ENCODE measurements around the gene MAN2C1.

The MAN2C1 gene

DNA sequence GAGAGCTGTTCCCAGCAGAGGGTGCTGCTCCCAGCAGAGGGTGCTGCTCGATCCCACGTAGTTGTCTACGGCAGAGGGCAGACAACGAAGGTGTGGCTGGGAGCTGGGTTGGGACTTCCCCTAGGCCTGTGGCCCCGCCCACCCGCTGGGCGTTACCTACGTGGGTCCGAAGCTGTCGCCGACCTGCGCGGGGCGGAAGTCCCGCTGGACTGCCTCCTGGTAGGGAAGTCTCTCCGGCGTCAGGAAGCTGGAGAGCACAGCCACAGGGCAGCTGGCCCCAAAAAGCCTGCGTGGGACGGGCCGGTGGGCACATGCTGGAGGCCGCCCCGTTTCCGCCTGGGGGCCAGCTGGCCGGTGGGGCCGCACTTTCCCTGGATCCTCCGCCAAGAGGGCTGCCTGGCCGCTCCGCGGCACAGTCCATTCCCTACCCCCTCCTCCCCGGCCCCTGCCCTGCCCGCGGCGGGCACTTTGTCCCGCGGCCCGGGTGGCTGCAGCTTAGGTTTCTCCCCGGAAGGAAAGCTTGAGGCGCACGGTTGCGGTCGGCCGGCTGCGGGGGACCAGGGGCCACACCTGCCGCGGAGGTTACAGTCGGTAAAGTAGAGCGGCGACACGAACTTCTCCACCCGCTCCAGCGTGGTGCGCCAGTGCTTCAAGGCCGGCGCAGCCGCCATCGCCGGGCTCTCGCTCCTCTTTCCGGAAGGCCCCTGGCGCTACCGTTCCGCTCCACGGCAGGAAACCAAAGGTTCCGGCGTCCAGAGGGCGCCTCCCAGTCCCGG lies at the start of gene MAN2C1 (continued):
- no peak for TF ChIP-seq ZNF354C (tag by site-specific recombination; IDR thresholded peaks at IDR 0.05; ENCODE audit: borderline replicate concordance, low read depth)
- TF ChIP-seq ZNF302 (tag by site-specific recombination; IDR thresholded peaks at IDR 0.05; ENCODE audit: low read depth) = 0 out of 2 replicates have a peak, but pooled peaks have one; percentile 32
- TF ChIP-seq ZFP37 (tag by site-specific recombination; IDR thresholded peaks at IDR 0.05) = peak; percentile 100
- peak; percentile 98 for TF ChIP-seq ZSCAN30 (tag by site-specific recombination; IDR thresholded peaks at IDR 0.05)
- peak; percentile 97 for TF ChIP-seq ZNF335 (tag by site-specific recombination; conservative IDR thresholded peaks at IDR 0.05)
- no peak for TF ChIP-seq ZNF37A (tag by site-specific recombination; IDR thresholded peaks at IDR 0.05)
- TF ChIP-seq ZNF560 (tag by site-specific recombination; IDR thresholded peaks at IDR 0.05; ENCODE audit: borderline replicate concordance) = no peak
- TF ChIP-seq ZNF114 (tag by site-specific recombination; IDR thresholded peaks at IDR 0.05) = no peak
- TF ChIP-seq ZSCAN23 (tag by site-specific recombination; IDR thresholded peaks at IDR 0.05) = peak; percentile 93
- TF ChIP-seq, protein P1, sequence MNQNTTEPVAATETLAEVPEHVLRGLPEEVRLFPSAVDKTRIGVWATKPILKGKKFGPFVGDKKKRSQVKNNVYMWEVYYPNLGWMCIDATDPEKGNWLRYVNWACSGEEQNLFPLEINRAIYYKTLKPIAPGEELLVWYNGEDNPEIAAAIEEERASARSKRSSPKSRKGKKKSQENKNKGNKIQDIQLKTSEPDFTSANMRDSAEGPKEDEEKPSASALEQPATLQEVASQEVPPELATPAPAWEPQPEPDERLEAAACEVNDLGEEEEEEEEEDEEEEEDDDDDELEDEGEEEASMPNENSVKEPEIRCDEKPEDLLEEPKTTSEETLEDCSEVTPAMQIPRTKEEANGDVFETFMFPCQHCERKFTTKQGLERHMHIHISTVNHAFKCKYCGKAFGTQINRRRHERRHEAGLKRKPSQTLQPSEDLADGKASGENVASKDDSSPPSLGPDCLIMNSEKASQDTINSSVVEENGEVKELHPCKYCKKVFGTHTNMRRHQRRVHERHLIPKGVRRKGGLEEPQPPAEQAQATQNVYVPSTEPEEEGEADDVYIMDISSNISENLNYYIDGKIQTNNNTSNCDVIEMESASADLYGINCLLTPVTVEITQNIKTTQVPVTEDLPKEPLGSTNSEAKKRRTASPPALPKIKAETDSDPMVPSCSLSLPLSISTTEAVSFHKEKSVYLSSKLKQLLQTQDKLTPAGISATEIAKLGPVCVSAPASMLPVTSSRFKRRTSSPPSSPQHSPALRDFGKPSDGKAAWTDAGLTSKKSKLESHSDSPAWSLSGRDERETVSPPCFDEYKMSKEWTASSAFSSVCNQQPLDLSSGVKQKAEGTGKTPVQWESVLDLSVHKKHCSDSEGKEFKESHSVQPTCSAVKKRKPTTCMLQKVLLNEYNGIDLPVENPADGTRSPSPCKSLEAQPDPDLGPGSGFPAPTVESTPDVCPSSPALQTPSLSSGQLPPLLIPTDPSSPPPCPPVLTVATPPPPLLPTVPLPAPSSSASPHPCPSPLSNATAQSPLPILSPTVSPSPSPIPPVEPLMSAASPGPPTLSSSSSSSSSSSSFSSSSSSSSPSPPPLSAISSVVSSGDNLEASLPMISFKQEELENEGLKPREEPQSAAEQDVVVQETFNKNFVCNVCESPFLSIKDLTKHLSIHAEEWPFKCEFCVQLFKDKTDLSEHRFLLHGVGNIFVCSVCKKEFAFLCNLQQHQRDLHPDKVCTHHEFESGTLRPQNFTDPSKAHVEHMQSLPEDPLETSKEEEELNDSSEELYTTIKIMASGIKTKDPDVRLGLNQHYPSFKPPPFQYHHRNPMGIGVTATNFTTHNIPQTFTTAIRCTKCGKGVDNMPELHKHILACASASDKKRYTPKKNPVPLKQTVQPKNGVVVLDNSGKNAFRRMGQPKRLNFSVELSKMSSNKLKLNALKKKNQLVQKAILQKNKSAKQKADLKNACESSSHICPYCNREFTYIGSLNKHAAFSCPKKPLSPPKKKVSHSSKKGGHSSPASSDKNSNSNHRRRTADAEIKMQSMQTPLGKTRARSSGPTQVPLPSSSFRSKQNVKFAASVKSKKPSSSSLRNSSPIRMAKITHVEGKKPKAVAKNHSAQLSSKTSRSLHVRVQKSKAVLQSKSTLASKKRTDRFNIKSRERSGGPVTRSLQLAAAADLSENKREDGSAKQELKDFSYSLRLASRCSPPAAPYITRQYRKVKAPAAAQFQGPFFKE (tag by site-specific recombination; IDR thresholded peaks at IDR 0.05; ENCODE audit: borderline replicate concordance) = peak; percentile 97
- TF ChIP-seq, protein P2, sequence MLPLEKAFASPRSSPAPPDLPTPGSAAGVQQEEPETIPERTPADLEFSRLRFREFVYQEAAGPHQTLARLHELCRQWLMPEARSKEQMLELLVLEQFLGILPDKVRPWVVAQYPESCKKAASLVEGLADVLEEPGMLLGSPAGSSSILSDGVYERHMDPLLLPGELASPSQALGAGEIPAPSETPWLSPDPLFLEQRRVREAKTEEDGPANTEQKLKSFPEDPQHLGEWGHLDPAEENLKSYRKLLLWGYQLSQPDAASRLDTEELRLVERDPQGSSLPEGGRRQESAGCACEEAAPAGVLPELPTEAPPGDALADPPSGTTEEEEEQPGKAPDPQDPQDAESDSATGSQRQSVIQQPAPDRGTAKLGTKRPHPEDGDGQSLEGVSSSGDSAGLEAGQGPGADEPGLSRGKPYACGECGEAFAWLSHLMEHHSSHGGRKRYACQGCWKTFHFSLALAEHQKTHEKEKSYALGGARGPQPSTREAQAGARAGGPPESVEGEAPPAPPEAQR (tag by site-specific recombination; IDR thresholded peaks at IDR 0.05) = peak; percentile 75
- no peak for TF ChIP-seq ZNF621 (tag by site-specific recombination; IDR thresholded peaks at IDR 0.05)
- TF ChIP-seq ZNF416 (tag by site-specific recombination; IDR thresholded peaks at IDR 0.05) = no peak
- TF ChIP-seq, protein P3, sequence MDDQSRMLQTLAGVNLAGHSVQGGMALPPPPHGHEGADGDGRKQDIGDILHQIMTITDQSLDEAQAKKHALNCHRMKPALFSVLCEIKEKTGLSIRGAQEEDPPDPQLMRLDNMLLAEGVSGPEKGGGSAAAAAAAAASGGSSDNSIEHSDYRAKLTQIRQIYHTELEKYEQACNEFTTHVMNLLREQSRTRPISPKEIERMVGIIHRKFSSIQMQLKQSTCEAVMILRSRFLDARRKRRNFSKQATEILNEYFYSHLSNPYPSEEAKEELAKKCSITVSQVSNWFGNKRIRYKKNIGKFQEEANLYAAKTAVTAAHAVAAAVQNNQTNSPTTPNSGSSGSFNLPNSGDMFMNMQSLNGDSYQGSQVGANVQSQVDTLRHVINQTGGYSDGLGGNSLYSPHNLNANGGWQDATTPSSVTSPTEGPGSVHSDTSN (CRISPR knock-in tag; IDR thresholded peaks at IDR 0.05) = peak; percentile 82; the same call in 1 of the 2 replicates
- TF ChIP-seq, protein P4, sequence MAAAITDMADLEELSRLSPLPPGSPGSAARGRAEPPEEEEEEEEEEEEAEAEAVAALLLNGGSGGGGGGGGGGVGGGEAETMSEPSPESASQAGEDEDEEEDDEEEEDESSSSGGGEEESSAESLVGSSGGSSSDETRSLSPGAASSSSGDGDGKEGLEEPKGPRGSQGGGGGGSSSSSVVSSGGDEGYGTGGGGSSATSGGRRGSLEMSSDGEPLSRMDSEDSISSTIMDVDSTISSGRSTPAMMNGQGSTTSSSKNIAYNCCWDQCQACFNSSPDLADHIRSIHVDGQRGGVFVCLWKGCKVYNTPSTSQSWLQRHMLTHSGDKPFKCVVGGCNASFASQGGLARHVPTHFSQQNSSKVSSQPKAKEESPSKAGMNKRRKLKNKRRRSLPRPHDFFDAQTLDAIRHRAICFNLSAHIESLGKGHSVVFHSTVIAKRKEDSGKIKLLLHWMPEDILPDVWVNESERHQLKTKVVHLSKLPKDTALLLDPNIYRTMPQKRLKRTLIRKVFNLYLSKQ (tag by site-specific recombination; IDR thresholded peaks at IDR 0.05; ENCODE audit: borderline replicate concordance) = peak; percentile 25; the same call in 1 of the 2 replicates
- no peak for TF ChIP-seq ZNF549 (tag by site-specific recombination; IDR thresholded peaks at IDR 0.05)
- peak; percentile 92 for TF ChIP-seq ZBTB17 (tag by site-specific recombination; IDR thresholded peaks at IDR 0.05)
- TF ChIP-seq ZNF76 (tag by site-specific recombination; IDR thresholded peaks at IDR 0.05; ENCODE audit: borderline replicate concordance, low read depth) = peak; percentile 88
- TF ChIP-seq GLI4 (tag by site-specific recombination; IDR thresholded peaks at IDR 0.05) = peak; percentile 99
- TF ChIP-seq ZNF211 (tag by site-specific recombination; IDR thresholded peaks at IDR 0.05; ENCODE audit: low read depth) = no peak
- peak; percentile 97 for TF ChIP-seq ZNF341 (tag by site-specific recombination; IDR thresholded peaks at IDR 0.05; ENCODE audit: low read depth)
- TF ChIP-seq ZBTB8A (tag by site-specific recombination; IDR thresholded peaks at IDR 0.05) = peak; percentile 76
- TF ChIP-seq, protein P5, sequence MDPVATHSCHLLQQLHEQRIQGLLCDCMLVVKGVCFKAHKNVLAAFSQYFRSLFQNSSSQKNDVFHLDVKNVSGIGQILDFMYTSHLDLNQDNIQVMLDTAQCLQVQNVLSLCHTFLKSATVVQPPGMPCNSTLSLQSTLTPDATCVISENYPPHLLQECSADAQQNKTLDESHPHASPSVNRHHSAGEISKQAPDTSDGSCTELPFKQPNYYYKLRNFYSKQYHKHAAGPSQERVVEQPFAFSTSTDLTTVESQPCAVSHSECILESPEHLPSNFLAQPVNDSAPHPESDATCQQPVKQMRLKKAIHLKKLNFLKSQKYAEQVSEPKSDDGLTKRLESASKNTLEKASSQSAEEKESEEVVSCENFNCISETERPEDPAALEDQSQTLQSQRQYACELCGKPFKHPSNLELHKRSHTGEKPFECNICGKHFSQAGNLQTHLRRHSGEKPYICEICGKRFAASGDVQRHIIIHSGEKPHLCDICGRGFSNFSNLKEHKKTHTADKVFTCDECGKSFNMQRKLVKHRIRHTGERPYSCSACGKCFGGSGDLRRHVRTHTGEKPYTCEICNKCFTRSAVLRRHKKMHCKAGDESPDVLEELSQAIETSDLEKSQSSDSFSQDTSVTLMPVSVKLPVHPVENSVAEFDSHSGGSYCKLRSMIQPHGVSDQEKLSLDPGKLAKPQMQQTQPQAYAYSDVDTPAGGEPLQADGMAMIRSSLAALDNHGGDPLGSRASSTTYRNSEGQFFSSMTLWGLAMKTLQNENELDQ (tag by site-specific recombination; IDR thresholded peaks at IDR 0.05; ENCODE audit: low read depth) = no peak
- peak; percentile 91 for TF ChIP-seq ZNF146 (tag by site-specific recombination; IDR thresholded peaks at IDR 0.05)
- peak; percentile 80 for TF ChIP-seq ZNF629 (tag by site-specific recombination; IDR thresholded peaks at IDR 0.05)
- no peak for TF ChIP-seq ZNF292 (tag by site-specific recombination; IDR thresholded peaks at IDR 0.05; ENCODE audit: borderline replicate concordance, low read depth)
- peak; percentile 85 for TF ChIP-seq OSR2 (tag by site-specific recombination; IDR thresholded peaks at IDR 0.05)
- peak; percentile 80 for TF ChIP-seq ZNF843 (tag by site-specific recombination; IDR thresholded peaks at IDR 0.05)
